ENCODE measurements around the gene RBM33.
"Not testable (repeated sequence)": the region's sequence is repeated elsewhere in the genome, so short reads cannot be mapped to it uniquely, and the experiment has no call there.

RBM33 gene

GRCh38 chr7:155644178-155644970 is at the start of gene RBM33:
RBM33 (plus strand) TSS chr7:155644661; CDS start chr7:155644877, 216 bp downstream.
- peak; percentile 74 to 75 for DNase-seq

- no peak for DNase-seq
These were observed 49.5 kb upstream of the RBM33 start for GRCh38 chr7:155594961-155595366.

- DNase-seq, result no peak
These were observed 46.7 kb upstream of the RBM33 start for GRCh38 chr7:155597753-155598140.

- DNase-seq, result peak; percentile 92
These were observed 45.7 kb upstream of the RBM33 start for GRCh38 chr7:155598810-155599210.

GRCh38 chr7:155602156-155602555 is 42.3 kb upstream of the RBM33 start:
- no peak for DNase-seq

GRCh38 chr7:155602750-155603149 is 41.7 kb upstream of the RBM33 start:
- DNase-seq, result no peak

GRCh38 chr7:155603205-155603857 is 41.1 kb upstream of the RBM33 start:
- DNase-seq, result no peak

GRCh38 chr7:155603858-155604503 is 40.5 kb upstream of the RBM33 start:
- no peak for DNase-seq

GRCh38 chr7:155604504-155604997 is 39.9 kb upstream of the RBM33 start:
- DNase-seq, result no peak

GRCh38 chr7:155609185-155609584 is 35.3 kb upstream of the RBM33 start:
- DNase-seq, result no peak

- DNase-seq, result no peak
These were observed 33.7 kb upstream of the RBM33 start for GRCh38 chr7:155610633-155611193.

GRCh38 chr7:155611808-155612447 is 32.5 kb upstream of the RBM33 start:
- no peak for DNase-seq

GRCh38 chr7:155612658-155613057 is 31.8 kb upstream of the RBM33 start:
- DNase-seq, result no peak

GRCh38 chr7:155615085-155615484 is 29.4 kb upstream of the RBM33 start:
- DNase-seq, result not testable (repeated sequence)

- DNase-seq, result no peak
These were observed 25.5 kb upstream of the RBM33 start for GRCh38 chr7:155618708-155619633.

GRCh38 chr7:155619634-155620271 is 24.7 kb upstream of the RBM33 start:
- DNase-seq, result no peak

- DNase-seq, result no peak
These were observed 24.0 kb upstream of the RBM33 start for GRCh38 chr7:155620497-155620896.

GRCh38 chr7:155621418-155621980 is 23.0 kb upstream of the RBM33 start:
- DNase-seq, result no peak

- no peak for DNase-seq
These were observed 20.0 kb upstream of the RBM33 start for GRCh38 chr7:155624412-155624811.

- no peak for DNase-seq
These were observed 18.9 kb upstream of the RBM33 start for GRCh38 chr7:155625557-155625956.

GRCh38 chr7:155629171-155629570 is 15.3 kb upstream of the RBM33 start:
- no peak for DNase-seq

Measured in stimulated activated CD4-positive, alpha-beta T cell treated with anti-CD3 and anti-CD28 coated beads, Interleukin-2, amount 100 ng/mL, for 48 hours (primary cell).